Adrenal gland (tissue), 12 donors: ENCODE measurements around the gene LKAAEAR1. TPM values are rescaled to one million over a fixed set of nuclear protein-coding genes. Genes with fewer than 3 reads are reported as not detected.

Experiments used
- DNase-seq, 7 donors: peaks; one replicate each; pipeline ENCODE4 v3.0.0-alpha.2; 2019 to 2020
- H3K27ac ChIP-seq, 5 donors: fragments of 200-600 bp; sonication (generic) in 4 of 5; 1 replicate in 3 of 5; 2 replicates in 2 of 5; pipeline versions ENCODE4 v1.5.1 to v1.8.0; 2016 to 2020; ENCODE audit warnings: mild to moderate bottlenecking in 1 of 5
- H3K27me3 ChIP-seq: fragments of 200-600 bp; 2 replicates; pipeline ENCODE4 v1.8.0; 2021
- H3K36me3 ChIP-seq, 2 donors: fragments of 200-600 bp; replicated peaks in 1 of 2; 1 replicate in 1 of 2; 2 replicates in 1 of 2; pipeline versions ENCODE4 v1.5.1 to v1.8.0; 2018 to 2022
- H3K4me1 ChIP-seq, 2 donors: fragments of 200-600 bp; replicated peaks in 1 of 2; 1 replicate in 1 of 2; 2 replicates in 1 of 2; pipeline versions ENCODE4 v1.5.1 to v1.8.0; 2018 to 2021
- H3K4me3 ChIP-seq, 4 donors: fragments of 200-600 bp; sonication (generic) in 3 of 4; one replicate each; pipeline ENCODE4 v1.5.1; 2016 to 2018
- H3K9me3 ChIP-seq, 3 donors: fragments of 200-600 bp; sonication (generic) in 1 of 3; replicated peaks in 1 of 3; 1 replicate in 2 of 3; 2 replicates in 1 of 3; pipeline versions ENCODE4 v1.5.1 to v1.8.0; 2016 to 2021
- CTCF ChIP-seq, 6 experiments: fragments of 450-650 bp in 4 of 6; fragments of 200-600 bp in 2 of 6; sonication (generic) in 1 of 6; IDR thresholded peaks; 1 replicate in 5 of 6; 2 replicates in 1 of 6; pipeline versions ENCODE4 v1.5.1 to v1.8.0; 2016 to 2021; ENCODE audit warnings: antibody characterized with exemption in 6 of 6, mild to moderate bottlenecking in 2 of 6, moderate library complexity in 1 of 6
- POLR2A ChIP-seq, 2 donors: fragments of 450-650 bp; IDR thresholded peaks; one replicate each; pipeline ENCODE4 v1.6.1; 2017; ENCODE audit warnings: antibody characterized with exemption in 2 of 2, mild to moderate bottlenecking in 2 of 2, moderate library complexity in 1 of 2
- WGBS, 4 donors: extraction: QIAGEN DNeasy Blood & Tissue Kit in 2 of 4; methylation state at CpG; one replicate each; pipeline versions ENCODE4 v1.1.5 to v1.1.7; 2013 to 2017; 5-methylcytosine and 5-hydroxymethylcytosine counted together
- intact Hi-C, 2 donors: fragments of 100-400 bp; cut with DNase I; formaldehyde crosslinking; loops; one replicate each; pipeline versions ENCODE4 v1.14.1 to v1.15.0; 2022 to 2023
- polyA plus RNA-seq, 3 donors: library from polyadenylated mRNA; stranded (reverse); fragments of 200-250 nt in 2 of 3; fragments of 350-450 nt in 1 of 3; fragmentation: Illumina TruSeq in 1 of 3; extraction: RNeasy Lipid Tissue Mini Kit (QIAGEN cat#74804) in 1 of 3; gene quantifications; one replicate each; pipeline ENCODE4 v1.2.3, GENCODE V29; 2013 to 2014
- total RNA-seq, 9 donors: library from RNA; depleted of rRNA in 4 of 9; stranded (reverse); fragments of >200 nt in 4 of 9; fragments of 120-200 nt in 1 of 9; fragmentation: NEBNext Ultra II Directional in 1 of 9; extraction: Animal tissue kit (Norgen Biotek cat#: 25700) in 1 of 9; gene quantifications; one replicate each; pipeline versions ENCODE4 v1.1.0 to v1.2.4, GENCODE V29; 2013 to 2023
- donor health status: healthy with polysubstance abuse.
- donor health status: Bipolar disorder and iron deficiency.
- donor health status: DM: yes; HTN: yes; CAD: no.
- donor health status: DM: no; HTN: no; CAD: no.
- donor health status: DM: no; HTN: no; CAD: no.
- donor health status: DM: yes; HTN: yes; CAD: no.

LKAAEAR1 gene
- total and polyA plus RNA-seq, 12 donors: 0.28 to 1.2 (median 1.1) TPM; not detected in 9

GRCh38 chr20:64067733-64068307, 16.4 kb downstream of the LKAAEAR1 start:
- TF ChIP-seq CTCF (IDR thresholded peaks at IDR 0.05) (no peak), POLR2A (IDR thresholded peaks at IDR 0.05) (no peak)
- no peaks in the 10 kb centered on the region for H3K9me3 ChIP-seq
- 73 to 83% (median 79%) methylated on average over 3 to 12 of the region's 12 CpGs for WGBS, 4 donors
- H3K4me3 ChIP-seq: no peak overlapping the region
- H3K36me3 ChIP-seq: no peaks in the 10 kb centered on the region
- intact Hi-C loops: no loop called here
- H3K4me1 ChIP-seq: peaks cover 15 to 19% of the 10 kb centered on the region in 2 donors
- no peaks in the 10 kb centered on the region for H3K27me3 ChIP-seq
- H3K27ac ChIP-seq: no peak overlapping the region
- no peak for DNase-seq

GRCh38 chr20:64067005-64067632, 17.1 kb downstream of the LKAAEAR1 start:
- Histone ChIP-seq H3K36me3 (no peaks in the 10 kb centered on the region), H3K4me1 (peaks cover 20 to 25% of the 10 kb centered on the region in 2 donors), H3K27ac (no peak overlapping the region), H3K4me3 (no peak overlapping the region), H3K27me3 (no peaks in the 10 kb centered on the region), H3K9me3 (no peaks in the 10 kb centered on the region)
- DNase-seq: no peak
- 69 to 82% (median 76%) methylated on average over 4 to 6 of the region's 6 CpGs for WGBS, 4 donors
- TF ChIP-seq CTCF (IDR thresholded peaks at IDR 0.05) (no peak), POLR2A (IDR thresholded peaks at IDR 0.05) (no peak)
- intact Hi-C loops: no loop called here

GRCh38 chr20:64065974-64066343, 18.2 kb downstream of the LKAAEAR1 start:
- TF ChIP-seq CTCF (IDR thresholded peaks at IDR 0.05) (no peak), POLR2A (IDR thresholded peaks at IDR 0.05) (no peak)
- no peaks in the 10 kb centered on the region for H3K27me3 ChIP-seq
- intact Hi-C loops: no loop called here
- H3K36me3 ChIP-seq: no peaks in the 10 kb centered on the region
- no peaks in the 10 kb centered on the region for H3K9me3 ChIP-seq
- no peak overlapping the region for H3K4me3 ChIP-seq
- 29 to 100% (median 43%) methylated on average over 1 to 5 of the region's 5 CpGs for WGBS, 4 donors
- H3K4me1 ChIP-seq: peaks cover 20 to 26% of the 10 kb centered on the region in 2 donors
- H3K27ac ChIP-seq: no peak overlapping the region
- peak in 3 of 7 donors; percentile 40 to 72 (median 46) for DNase-seq

- Histone ChIP-seq H3K4me3 (no peak overlapping the region), H3K27me3 (no peaks in the 10 kb centered on the region), H3K27ac (no peak overlapping the region), H3K36me3 (no peaks in the 10 kb centered on the region), H3K4me1 (peaks cover 20 to 26% of the 10 kb centered on the region in 2 donors), H3K9me3 (no peaks in the 10 kb centered on the region)
- no peak for DNase-seq
- no peak for TF ChIP-seq POLR2A (IDR thresholded peaks at IDR 0.05)
- no peak for TF ChIP-seq CTCF (IDR thresholded peaks at IDR 0.05)
- 54 to 60% (median 58%) methylated on average over 18 to 27 of the region's 27 CpGs for WGBS, 4 donors
- intact Hi-C loops: no loop called here
Observed at GRCh38 chr20:64065062-64065973, 18.9 kb downstream of the LKAAEAR1 start.
